ENCODE data around the gene HDGFL3. TPM values are rescaled to one million over a fixed set of nuclear protein-coding genes. Genes with fewer than 3 reads are reported as not detected.

The HDGFL3 gene
- 43.4 to 70.7 TPM (median 54.8 TPM) in 5 replicates for total RNA-seq (2022; extraction: Qiagen RNA extraction)

GRCh38 chr15:83207660-83208366 lies at the start of gene HDGFL3:
Gene HDGFL3, minus strand, starts transcription at chr15:83207823. Its CDS starts 409 bp downstream, at chr15:83207414.

GRCh38 chr15:83106994-83107840 lies 100.4 kb downstream of the HDGFL3 start, which contains the start of gene TM6SF1:
Gene TM6SF1, plus strand, starts transcription at chr15:83107645. Its CDS starts 36 bp downstream, at chr15:83107681.

Other genes with a start within 250 kb of the HDGFL3 start
- 41.5 to 63.9 TPM (median 42.8 TPM) in 5 replicates for gene RAMAC, start 221.6 kb downstream of the HDGFL3 start, total RNA-seq (2022; extraction: Qiagen RNA extraction)
- gene C15orf40, start 196.2 kb downstream of the HDGFL3 start, total RNA-seq (2022; extraction: Qiagen RNA extraction), result 44.6 to 50.6 TPM (median 48.6 TPM) in 5 replicates
- 47.2 to 61.0 TPM (median 56.2 TPM) in 5 replicates for gene BTBD1, start 140.6 kb downstream of the HDGFL3 start, total RNA-seq (2022; extraction: Qiagen RNA extraction)
- gene TM6SF1, start 100.2 kb downstream of the HDGFL3 start, total RNA-seq (2022; extraction: Qiagen RNA extraction), result not detected in 5 replicates
- 0.72 to 0.95 TPM (median 0.76 TPM) in 5 replicates for gene BNC1, start 76.8 kb upstream of the HDGFL3 start, total RNA-seq (2022; extraction: Qiagen RNA extraction)
- gene SH3GL3, start 239.5 kb upstream of the HDGFL3 start, total RNA-seq (2022; extraction: Qiagen RNA extraction), result 0.47 to 1.3 TPM (median 0.78 TPM) in 5 replicates

All from A549 treated with Mapracorat at 1 μM for 4 hours (cell line).